Transverse colon (tissue), 4 donors: Measurements from ENCODE around the gene MEF2B. TPM values are rescaled to one million over a fixed set of nuclear protein-coding genes. Genes with fewer than 3 reads are reported as not detected.
A peak's percentile ranks its signal among the peaks of the same experiment; 100 is the strongest.

Source experiments
- DNase-seq: peaks from one replicate; pipeline ENCODE4 v3.0.0-alpha.2; 2019
- H3K27ac ChIP-seq, 4 donors: fragments of 200-600 bp; sonication (generic); 2 replicates each; pipeline ENCODE4 v1.5.1; 2016 to 2018; ENCODE audit warnings: inconsistent platforms in 4 of 4
- H3K27me3 ChIP-seq: fragments of 200-600 bp; sonication (generic); 2 replicates; pipeline ENCODE4 v1.5.1; 2017; ENCODE audit warnings: inconsistent platforms
- H3K36me3 ChIP-seq, 4 donors: fragments of 200-600 bp; sonication (generic); 2 replicates each; pipeline ENCODE4 v1.5.1; 2017 to 2019; ENCODE audit warnings: inconsistent platforms in 4 of 4
- H3K4me1 ChIP-seq, 4 donors: fragments of 200-600 bp; sonication (generic); 2 replicates each; pipeline ENCODE4 v1.5.1; 2017 to 2020; ENCODE audit warnings: inconsistent platforms in 4 of 4
- H3K4me3 ChIP-seq, 4 donors: fragments of 200-600 bp; sonication (generic); 1 replicate in 1 of 4; 2 replicates in 3 of 4; pipeline versions ENCODE4 v1.5.1 to v1.6.1; 2017 to 2019; ENCODE audit warnings: inconsistent platforms in 4 of 4
- H3K9me3 ChIP-seq, 2 donors: fragments of 200-600 bp; sonication (generic); 2 replicates each; pipeline ENCODE4 v1.5.1; 2017 to 2019; ENCODE audit warnings: inconsistent platforms in 2 of 2
- EP300 ChIP-seq: sonication (generic); formaldehyde crosslinking; IDR thresholded peaks from one replicate; pipeline ENCODE4 v1.6.1; 2017; ENCODE audit warnings: antibody characterized with exemption, low read depth
- POLR2A ChIP-seq: fragments of 450-650 bp; IDR thresholded peaks from one replicate; pipeline ENCODE4 v1.6.1; 2016; ENCODE audit warnings: antibody characterized with exemption, mild to moderate bottlenecking, moderate library complexity
- POLR2AphosphoS5 ChIP-seq, 3 donors: sonication (generic); formaldehyde crosslinking; IDR thresholded peaks; one replicate each; pipeline ENCODE4 v1.6.1; 2016; ENCODE audit warnings: antibody characterized with exemption in 3 of 3
- WGBS, 2 donors: methylation state at CpG; one replicate each; pipeline ENCODE4 v1.1.5; 2018; ENCODE audit warnings: low coverage in 1 of 2; 5-methylcytosine and 5-hydroxymethylcytosine counted together
- in situ Hi-C, 4 donors: fragments of 200-750 bp; cut with MboI; loops; one replicate each; pipeline versions ENCODE4 v1.15.0 to v1.15.1; 2017; ENCODE audit warnings: low sequenced_read_pairs in 3 of 4, low pct_ligation_motif_present in 1 of 4, low pct_unique_long_range_greater_than_20kb in 1 of 4
- intact Hi-C: fragments of 100-400 bp; cut with DNase I; formaldehyde crosslinking; loops from one replicate; pipeline ENCODE4 v1.15.1; 2023; ENCODE audit warnings: low total_unique reads
- total RNA-seq, 4 donors: library from RNA; depleted of rRNA; stranded (reverse); fragments of >200 nt; gene quantifications; one replicate each; pipeline ENCODE4 v1.1.0, GENCODE V29; 2016
- TF ChIP-seq, protein P1 (sequence below), 5 experiments: fragments of 200-600 bp in 3 of 5; fragments of 450-650 bp in 2 of 5; sonication (generic) in 3 of 5; IDR thresholded peaks; 1 replicate in 2 of 5; 2 replicates in 3 of 5; pipeline ENCODE4 v1.5.1; 2016 to 2017; ENCODE audit warnings: antibody characterized with exemption in 5 of 5, inconsistent platforms in 3 of 5, mild to moderate bottlenecking in 2 of 5, moderate library complexity in 1 of 5

The MEF2B gene
- total RNA-seq, 4 donors from 2014 or later = 0.95 TPM; not detected in 3

- intact Hi-C loops = no loop called here
- no peaks in the 10 kb centered on the region for H3K36me3 ChIP-seq
Observed at GRCh38 chr19:19098703-19099632, 71.1 kb downstream of the MEF2B start.

GRCh38 chr19:19098084-19098702 lies 71.9 kb downstream of the MEF2B start:
- Histone ChIP-seq H3K27ac (no peak overlapping the region), H3K4me1 (peaks cover 0 to 3% (median 0%) of the 10 kb centered on the region in 4 donors), H3K27me3 (no peaks in the 10 kb centered on the region), H3K9me3 (no peaks in the 10 kb centered on the region), H3K4me3 (no peak overlapping the region), H3K36me3 (no peaks in the 10 kb centered on the region)
- DNase-seq = no peak
- in situ Hi-C loops = no loop called here
- intact Hi-C loops = no loop called here
- 90% methylated on average over 2 to 9 of the region's 9 CpGs for WGBS, 2 donors
- TF ChIP-seq POLR2A (no peak), POLR2AphosphoS5 (IDR thresholded peaks at IDR 0.05) (no peak), EP300 (no peak)
- TF ChIP-seq, protein P1, sequence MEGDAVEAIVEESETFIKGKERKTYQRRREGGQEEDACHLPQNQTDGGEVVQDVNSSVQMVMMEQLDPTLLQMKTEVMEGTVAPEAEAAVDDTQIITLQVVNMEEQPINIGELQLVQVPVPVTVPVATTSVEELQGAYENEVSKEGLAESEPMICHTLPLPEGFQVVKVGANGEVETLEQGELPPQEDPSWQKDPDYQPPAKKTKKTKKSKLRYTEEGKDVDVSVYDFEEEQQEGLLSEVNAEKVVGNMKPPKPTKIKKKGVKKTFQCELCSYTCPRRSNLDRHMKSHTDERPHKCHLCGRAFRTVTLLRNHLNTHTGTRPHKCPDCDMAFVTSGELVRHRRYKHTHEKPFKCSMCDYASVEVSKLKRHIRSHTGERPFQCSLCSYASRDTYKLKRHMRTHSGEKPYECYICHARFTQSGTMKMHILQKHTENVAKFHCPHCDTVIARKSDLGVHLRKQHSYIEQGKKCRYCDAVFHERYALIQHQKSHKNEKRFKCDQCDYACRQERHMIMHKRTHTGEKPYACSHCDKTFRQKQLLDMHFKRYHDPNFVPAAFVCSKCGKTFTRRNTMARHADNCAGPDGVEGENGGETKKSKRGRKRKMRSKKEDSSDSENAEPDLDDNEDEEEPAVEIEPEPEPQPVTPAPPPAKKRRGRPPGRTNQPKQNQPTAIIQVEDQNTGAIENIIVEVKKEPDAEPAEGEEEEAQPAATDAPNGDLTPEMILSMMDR (IDR thresholded peaks at IDR 0.05) = no peak

More at GRCh38 chr19:19098703-19099632, 71.1 kb downstream of the MEF2B start:
- Histone ChIP-seq H3K27me3 (no peaks in the 10 kb centered on the region), H3K9me3 (no peaks in the 10 kb centered on the region), H3K4me3 (no peak overlapping the region), H3K27ac (no peak overlapping the region), H3K4me1 (peaks cover 0 to 3% (median 0%) of the 10 kb centered on the region in 4 donors)
- TF ChIP-seq, protein P1 (IDR thresholded peaks at IDR 0.05) = no peak
- TF ChIP-seq POLR2AphosphoS5 (IDR thresholded peaks at IDR 0.05) = no peak
- TF ChIP-seq EP300 = no peak
- TF ChIP-seq POLR2A = no peak
- in situ Hi-C loops = no loop called here
- WGBS, 2 donors = 79 to 87% methylated on average over 4 to 18 of the region's 18 CpGs
- DNase-seq = no peak

DNA sequence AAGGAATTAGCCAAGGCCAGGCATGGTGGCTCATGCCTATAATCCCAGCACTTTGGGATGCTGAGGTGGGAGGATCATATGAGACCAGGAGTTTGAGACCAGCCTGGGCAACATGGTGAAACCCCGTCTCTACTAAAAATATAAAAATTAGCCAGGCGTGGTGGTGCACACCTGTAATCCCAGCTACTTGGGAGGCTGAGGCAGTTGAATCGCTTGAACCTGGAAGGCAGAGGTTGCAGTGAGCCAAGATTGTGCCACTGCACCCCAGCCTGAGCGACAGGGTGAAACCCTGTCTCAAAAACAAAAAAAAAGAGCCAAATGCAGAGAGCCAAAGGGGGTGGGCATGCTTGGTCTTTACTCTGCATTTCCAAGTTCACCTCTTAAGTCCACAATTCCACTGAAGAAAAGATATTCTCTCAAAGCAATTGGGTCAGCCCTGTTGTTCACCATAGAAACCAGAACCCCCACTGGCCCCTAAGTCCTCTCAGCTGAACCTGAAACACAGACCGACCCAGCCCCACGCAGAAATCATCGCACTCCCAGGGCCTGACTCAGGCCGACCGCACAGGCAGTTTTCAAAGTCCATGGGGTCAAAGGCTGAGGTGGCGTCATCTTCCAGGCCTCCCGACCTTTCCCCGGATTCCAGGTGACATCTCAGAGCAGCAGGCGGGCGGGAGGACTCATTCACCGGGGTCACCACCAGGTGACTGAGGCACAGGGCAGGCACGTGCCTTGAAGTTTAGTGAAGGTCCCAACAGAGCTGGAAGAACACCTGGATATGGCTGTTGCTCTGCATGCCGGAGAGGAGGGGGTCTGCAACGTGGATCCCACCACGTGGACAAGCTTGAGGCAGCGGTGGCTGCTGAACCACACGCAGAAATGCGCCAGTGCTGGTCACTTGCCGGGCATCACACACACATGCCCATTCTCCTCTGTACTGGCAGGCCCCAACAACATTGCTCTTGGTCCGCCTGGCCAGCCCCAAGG lies 73.1 kb downstream of the MEF2B start:
- Histone ChIP-seq H3K36me3 (no peaks in the 10 kb centered on the region), H3K4me1 (peaks cover 0 to 3% (median 0%) of the 10 kb centered on the region in 4 donors), H3K27ac (no peak overlapping the region), H3K4me3 (no peak overlapping the region), H3K27me3 (no peaks in the 10 kb centered on the region), H3K9me3 (no peaks in the 10 kb centered on the region)
- 82 to 100% methylated on average over 4 to 24 of the region's 24 CpGs for WGBS, 2 donors
- intact Hi-C loops = no loop called here
- TF ChIP-seq EP300 = no peak
- TF ChIP-seq POLR2AphosphoS5 (IDR thresholded peaks at IDR 0.05) = peak in 1 of 3 donors; percentile 45
- no peak for TF ChIP-seq POLR2A
- TF ChIP-seq, protein P1 (IDR thresholded peaks at IDR 0.05) = peak in 1 of 5 experiments; percentile 46
- peak; percentile 65 for DNase-seq
- in situ Hi-C loops = no loop called here
